GM19240 (cell line): Measurements from ENCODE around the gene SHD.

Source experiments
- DNase-seq: peaks from one replicate; pipeline ENCODE4 v3.0.0; 2011; ENCODE audit warnings: low spot score; ENCODE audit not compliant: insufficient read length

The SHD gene

DNA sequence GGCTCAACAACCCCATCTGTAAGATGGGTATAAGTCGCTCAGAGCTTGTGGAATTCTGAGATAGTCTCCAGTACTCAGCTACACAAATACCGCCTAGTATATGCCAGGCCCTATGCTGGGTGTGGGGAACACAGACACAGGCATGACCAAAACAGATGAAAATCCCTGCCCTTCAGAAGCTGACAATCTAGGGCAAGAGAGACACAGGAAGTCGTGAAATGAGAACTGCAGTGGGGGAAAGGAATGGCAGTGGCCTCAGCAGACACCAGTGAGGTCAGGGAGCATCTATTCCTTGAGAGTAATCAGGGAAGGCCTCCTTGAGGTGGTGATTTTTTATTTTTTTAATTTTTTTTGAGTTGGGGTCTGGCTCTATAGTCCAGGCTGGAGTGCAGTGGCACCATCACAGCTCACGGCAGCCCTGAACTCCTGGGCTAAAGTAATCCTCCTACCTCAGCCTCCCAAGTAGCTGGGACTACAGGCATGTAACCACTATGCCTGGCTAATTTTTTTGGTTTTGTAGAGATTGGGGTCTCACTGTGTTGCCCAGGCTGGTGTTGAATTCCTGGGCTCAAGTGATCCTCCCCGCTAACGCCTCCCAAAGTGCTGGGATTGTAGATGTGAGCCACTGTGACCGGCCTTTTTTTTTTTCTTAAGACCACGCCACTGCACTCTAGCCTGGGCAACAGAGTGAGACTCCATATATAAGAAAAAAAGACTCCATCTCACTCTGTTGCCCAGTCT lies 19.9 kb downstream of the SHD start:
- no peak for DNase-seq

DNA sequence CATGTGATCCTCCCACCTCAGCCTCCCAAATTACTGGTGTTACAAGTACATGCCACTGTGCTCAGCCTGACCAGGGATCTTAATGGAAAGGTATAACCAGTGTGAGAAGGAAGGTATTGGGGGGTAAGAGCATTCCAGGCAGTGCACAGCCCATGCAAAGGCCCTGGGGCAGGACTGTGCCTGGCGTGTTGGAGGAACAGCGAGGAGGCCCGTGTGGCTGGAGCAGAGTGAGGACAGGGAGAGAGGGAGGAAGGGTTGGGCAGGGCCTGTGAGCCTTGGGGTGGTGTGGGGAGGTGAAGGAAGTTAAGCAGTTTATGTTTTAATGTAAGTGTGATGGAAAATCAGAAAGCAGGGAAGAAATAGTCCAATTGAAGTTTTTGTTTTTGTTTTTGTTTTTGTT lies 21.5 kb downstream of the SHD start:
- DNase-seq: no peak

DNA sequence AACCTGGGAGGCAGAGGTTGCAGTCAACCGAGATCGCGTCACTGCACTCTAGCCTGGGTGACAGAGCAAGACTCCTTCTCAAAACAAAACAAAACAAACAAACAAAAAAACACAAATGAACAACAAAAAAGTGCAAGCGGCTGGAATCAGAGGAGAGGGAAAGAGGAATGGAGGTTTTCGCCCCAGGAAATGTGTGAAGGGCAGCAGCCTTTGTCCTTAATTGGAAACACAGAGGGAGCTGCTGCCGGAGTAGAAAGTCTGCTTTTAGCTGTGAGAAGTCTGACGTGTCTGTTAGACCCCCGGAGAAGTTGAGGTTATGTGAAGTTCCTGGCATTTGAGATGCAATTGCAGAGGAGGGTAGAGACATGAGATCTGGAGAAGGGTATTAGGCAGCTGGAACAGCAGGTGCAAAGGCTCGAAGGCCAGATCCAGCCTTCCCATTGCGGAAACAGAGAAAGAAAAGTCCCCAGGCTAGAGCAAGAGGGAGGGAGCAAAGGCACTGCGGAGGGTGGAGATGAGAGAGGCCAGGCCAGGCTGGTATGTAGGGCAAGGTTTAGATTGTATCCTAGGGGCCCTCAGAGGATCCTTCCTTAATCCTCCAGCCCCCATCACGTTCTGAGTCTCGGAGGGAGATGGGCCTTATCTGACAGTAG lies 22.6 kb downstream of the SHD start:
- DNase-seq: no peak

DNA sequence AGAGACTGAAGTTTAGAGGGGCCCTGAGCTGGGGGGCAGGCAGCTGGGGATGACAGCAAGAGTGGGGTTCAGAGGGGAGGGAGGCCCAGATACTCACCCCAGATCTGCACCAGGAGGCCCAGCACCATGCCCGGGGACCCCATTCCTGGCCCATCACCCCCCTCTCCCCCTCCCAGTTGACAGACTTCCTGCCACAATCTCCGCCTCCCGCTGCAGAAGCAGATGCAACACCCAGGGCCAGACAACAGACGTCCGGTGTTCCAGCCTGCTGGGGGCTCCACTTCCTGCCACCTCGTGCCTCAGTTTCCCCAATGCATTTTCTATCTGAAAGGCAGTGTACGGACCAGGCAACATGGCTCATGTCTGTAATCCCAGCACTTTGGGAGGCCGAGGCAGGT lies 23.2 kb downstream of the SHD start, which contains the start of gene TMIGD2:
TSS of gene TMIGD2 (minus strand) at position 147 of the 398 bp plus-strand sequence. CDS start at position 143, 4 bp downstream.
- no peak for DNase-seq

DNA sequence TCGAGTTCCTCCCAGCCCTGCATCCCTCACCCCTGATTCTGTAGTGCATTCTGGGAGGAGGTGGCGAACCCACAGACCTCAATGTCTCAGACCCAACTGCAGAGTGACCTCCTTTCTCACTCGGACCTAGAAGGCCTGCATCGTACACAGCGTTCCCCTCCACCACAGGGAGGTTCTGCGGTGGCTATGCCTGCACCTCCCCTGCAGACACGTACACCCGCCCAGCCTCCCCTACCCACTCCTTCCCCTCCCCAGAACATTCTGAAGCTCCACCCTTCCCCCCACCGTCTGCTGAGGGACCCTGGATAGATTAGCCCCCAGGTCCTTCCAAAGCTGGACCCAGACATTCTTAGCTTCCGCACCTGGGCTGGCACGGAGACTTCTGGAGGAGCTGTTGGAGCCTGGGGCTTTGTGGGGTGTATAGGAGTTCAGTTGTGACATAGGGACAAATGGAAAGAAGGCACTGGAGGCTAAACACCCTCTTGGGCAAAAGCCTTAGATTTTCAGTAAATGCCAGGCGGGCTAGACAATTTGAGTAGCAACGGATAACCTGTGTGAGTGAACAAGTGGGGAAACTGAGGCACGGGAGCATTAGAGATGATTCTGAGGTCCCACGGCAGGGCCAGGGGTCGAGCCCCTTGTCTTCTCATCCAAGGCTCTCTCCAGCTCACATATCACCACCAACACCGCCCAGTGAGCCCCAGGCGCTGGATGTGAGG lies 24.9 kb downstream of the SHD start:
- no peak for DNase-seq

DNA sequence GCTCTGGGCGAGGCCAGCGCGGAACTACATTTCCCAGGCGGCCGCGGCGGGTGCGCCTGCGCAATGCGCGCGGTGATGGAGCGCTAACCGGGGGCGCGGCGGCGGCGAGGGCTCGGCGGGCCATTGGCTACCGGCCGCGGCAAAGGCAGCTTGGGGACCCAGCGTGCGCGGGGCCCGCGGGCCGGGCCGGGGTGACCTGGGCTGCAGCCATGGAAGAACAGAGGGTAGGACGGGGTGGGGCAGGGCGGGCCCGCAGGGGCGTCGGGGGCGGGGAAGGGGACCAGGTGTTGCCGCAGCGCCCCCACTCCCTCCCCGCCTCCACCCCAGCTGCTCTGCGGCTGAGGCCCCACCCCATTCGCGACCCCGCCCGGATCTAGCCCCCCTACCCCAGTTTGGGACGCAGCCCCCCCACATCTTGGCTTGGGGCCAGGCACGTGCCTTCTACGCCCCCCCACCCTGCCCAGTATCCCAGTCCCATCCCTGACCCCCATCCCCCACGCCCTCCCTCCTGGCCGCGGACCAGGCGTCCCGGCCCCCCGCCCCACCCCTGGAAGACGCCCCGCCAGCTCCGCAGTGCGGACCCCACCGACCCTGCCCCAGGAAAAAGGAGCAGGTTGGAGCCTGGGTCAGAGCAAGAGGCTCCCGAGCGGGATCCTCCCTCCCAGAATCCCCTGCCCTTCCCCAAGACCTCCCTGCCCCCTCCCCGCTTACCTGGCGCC lies 25.6 kb downstream of the SHD start, which contains the start of gene FSD1:
TSS of gene FSD1 (plus strand) at position 61 of the 719 bp plus-strand sequence. CDS start at position 210, 149 bp downstream.
- DNase-seq: peak; percentile 94

DNA sequence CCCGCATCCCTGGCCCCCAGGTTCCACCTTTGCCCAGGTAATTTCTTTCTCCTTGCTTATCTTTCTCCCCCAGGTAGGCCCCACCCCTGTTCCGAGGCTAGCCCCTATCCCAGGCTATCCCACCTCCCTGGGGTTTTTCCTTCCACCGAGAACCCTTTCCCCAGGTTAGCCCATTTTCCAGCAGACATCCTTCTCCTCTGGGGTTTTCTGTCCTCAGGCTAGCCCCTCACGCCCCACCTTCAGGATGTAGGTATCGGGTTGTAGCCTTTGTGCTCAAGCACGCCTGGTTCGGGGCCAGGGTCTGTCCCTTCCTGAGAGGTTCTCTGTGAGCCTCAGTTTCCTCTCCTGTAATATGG lies 26.2 kb downstream of the SHD start:
- no peak for DNase-seq

DNA sequence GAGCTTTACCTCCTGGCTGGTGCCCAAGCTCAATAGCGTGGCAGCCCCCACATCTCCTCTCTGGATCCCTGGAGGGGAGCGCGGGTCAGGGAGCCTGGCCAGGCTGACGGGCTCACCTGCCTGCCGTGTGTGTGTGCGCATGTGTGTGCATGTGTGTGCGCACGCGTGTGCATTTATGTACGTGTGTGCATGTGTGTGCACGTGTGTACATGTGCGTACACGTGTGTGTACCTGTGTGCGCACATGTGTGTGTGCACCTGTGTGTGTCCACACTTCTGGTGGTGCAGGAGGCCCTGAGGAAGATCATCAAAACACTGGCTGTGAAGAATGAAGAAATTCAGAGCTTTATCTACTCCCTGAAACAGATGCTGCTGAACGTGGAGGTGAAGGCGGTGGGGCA lies 26.6 kb downstream of the SHD start:
- no peak for DNase-seq

DNA sequence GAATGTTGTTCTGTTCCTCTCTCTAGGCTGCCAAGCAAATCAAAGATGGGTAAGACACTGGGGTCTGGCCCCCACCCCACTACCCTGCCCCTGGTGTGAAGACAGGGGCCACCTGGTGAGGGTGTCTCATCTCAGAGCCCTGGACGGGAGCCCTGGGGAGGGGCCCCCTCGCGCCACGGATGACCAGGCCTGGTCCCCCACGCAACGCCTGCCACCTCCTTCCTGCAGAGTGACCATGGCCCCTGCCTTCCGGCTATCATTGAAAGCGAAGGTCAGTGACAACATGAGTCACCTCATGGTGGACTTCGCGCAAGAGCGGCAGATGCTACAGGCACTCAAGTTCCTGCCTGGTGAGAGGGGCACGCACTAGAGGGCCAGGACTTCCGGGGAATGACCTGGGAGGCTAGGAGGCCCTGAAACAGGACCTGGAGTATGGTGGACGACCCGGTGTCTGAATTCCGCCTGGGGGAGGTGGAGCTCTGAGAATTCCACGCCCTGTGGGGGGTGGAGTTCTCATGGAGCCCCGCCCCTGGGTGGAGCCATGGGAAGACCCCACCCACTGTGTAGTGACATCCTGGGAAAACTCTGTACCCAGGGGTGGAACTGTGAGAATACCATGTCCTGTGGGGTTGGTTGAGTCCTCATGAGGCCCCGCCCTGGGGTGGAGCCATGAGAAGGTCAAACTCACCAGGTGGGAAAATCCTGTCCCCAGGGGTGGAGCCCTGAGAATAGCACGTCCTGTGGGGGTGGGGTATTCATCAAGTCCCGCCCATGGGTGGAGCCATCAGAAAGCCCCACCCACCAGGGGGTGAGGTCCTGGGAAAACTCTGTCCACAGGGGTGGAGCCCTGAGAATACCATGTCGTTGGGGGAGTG lies 31.4 kb downstream of the SHD start:
- no peak for DNase-seq

DNA sequence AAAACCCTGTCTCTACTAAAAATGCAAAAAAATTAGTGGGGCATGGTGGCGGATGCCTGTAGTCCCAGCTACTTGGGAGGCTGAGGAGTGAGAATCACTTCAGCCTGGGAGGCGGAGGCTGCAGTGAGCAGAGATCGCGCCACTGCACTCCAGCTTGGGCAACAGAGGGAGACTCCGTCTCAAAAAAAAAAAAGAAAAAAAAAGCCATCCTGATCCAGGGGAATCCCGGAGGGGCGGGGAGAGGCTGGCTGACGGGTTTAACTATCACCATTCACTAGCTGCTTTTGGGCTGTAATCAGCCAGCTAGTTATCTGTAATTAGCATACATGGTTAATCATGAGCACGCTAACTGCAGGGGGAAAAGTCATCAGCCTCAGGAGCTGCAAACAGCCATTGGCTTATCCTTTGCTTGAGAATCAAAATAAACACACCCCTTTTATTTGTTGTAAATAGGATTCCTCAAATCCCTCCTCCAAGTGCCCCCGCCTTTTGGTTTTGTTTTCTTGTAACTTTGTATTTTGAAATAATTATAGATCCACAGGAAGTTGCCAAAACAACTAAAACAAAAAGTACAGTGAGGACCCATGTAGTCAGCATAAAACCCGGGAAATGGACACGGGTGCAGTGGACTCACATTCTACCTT lies 34.9 kb downstream of the SHD start:
- DNase-seq: no peak

DNA sequence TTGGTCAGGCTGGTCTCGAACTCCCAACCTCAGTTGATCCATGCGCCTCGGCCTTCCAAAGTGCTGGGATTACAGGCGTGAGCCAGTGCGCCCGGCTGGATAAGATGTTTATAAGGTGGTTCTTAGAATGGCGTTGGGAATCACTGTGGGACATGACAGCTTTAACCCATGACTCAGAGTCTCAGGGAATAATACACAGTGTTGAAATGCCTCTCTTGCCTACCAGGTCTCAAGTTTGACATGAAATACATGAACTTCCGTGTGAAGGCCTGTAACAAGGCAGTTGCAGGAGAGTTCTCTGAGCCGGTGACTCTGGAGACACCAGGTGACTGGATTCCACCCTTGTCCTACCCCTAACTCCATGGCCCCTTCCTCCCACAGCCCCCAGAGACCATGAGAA lies 37.9 kb downstream of the SHD start:
- no peak for DNase-seq

DNA sequence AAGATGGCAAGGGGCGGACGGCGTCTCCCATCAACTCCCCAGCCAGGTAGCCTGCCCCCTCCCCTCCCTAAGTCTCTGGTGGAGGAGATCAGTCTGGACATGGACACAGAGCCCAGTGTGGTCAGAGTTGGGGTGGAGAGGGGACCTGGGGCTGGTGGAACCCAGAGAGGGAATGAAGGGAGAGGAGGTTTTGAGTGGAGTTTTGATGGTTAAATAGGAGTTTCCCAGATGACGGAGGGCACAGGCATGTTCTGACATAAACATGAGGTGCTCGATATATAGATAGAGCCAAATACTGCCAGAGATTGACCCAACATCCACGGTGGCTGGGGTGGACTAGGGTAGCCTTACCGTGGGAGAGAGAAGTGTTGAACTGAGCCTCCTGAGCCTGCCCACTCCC lies 39.4 kb downstream of the SHD start:
- no peak for DNase-seq

DNA sequence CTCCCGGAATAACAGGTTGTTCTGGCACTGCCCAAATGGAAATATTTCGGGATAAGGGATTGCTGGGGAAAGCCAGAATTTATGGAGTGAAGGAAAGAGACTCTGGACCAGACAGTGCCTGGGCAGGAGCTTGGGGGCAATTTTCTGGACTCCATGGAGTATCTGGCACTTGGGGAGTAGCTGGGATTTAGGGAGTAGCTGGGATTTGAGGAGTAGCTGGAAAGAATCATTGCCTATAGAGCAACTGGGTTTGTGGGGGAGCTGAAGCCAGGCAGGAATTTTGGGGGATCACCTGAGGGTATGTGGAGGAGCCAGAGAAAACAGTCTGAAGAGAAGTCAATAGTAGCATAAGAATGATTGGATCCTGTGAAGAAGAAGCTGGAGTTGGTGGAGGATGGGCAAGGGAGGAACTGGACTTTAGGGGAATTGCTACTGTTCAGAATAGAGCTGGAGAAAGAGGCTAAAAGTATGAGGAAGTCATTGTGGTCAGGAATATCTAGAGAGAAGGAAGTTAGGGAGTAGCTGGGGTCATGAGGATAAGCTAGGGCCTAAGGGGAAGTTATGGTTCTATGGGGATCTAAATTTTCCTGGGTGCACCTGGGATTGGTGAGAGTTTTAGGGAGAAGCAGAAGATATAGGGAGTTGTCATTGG lies 40.1 kb downstream of the SHD start:
- no peak for DNase-seq

DNA sequence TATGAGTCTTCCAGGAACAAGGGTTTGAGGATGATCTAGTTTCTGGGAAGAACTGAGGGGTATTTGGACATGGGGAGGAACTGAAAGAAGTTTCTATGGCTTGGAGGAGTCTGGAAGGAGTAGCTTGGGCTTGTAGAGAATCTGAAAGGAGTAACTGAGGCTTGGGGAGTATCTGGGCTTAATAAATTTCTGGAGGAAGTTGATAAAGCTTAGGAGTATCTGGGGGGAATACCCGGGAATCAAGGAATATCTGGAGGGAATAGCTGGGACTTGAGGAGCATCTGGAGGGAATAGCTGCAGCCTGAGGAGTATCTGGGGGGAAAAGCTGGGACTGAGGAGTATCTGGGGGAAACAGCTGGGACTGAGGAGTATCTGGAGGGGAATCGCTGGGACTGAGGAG lies 41.4 kb downstream of the SHD start:
- no peak for DNase-seq

DNA sequence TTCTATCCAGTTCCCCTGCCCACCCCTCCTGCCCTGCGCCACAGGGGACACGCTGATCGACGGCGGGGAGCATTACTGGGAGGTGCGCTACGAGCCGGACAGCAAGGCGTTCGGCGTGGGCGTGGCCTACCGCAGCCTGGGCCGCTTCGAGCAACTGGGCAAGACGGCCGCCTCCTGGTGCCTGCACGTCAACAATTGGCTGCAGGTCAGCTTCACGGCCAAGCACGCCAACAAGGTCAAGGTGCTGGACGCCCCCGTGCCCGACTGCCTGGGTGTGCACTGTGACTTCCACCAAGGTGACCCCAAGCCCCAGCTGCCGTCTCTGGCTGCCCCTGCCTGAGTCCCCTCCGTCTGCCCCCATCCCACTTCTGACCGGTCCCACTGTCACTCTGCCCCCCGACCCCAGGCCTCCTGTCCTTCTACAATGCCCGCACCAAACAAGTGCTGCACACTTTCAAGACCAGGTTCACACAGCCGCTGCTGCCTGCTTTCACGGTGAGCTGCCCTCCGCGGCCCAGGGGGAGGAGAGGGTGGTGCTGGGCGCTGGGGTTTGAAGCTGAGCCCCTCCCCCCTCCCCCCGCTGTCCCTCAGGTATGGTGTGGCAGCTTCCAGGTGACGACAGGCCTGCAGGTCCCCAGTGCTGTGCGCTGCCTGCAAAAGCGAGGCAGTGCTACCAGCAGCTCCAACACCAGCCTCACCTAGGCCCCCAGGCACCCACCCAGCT lies 44.0 kb downstream of the SHD start:
- DNase-seq: no peak

DNA sequence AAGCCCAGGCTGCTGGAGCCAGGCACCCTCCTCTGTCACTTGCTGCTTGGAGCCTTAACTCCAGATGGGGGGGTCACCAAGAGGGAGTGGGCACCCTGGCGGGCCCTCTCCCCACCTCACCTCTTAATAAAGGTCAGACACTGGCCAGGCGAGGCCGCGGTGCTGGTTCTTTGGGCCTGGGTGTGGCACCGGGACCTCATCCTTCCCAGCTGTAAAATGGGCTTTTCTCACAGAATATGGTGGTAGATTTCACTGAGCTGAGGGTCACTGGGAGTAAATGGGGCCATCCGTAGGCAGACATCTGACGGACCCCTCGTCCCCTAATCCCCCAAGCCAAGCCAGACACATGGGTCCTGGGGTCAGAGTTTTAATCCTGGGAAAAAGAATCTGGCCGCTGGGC lies 44.6 kb downstream of the SHD start:
- no peak for DNase-seq

DNA sequence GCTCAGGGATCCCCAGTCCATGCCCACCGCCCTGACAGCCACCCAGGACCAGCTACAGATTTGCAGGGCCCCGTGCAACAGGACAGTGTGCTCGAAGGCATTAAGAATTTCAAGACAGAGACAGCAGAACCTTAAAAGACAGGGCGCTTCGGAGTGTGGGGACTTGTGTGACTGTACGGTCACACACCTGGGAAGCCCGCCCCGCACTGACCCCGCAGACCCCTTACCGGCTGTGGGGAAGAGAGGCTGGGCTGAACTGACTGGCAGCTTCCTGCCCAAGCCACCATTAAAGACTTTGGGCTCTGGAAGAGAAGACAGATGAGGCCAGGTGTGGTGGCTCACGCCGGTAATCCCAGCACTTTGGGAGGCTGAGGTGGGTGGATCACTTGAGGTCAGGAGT lies 45.2 kb downstream of the SHD start:
- no peak for DNase-seq

DNA sequence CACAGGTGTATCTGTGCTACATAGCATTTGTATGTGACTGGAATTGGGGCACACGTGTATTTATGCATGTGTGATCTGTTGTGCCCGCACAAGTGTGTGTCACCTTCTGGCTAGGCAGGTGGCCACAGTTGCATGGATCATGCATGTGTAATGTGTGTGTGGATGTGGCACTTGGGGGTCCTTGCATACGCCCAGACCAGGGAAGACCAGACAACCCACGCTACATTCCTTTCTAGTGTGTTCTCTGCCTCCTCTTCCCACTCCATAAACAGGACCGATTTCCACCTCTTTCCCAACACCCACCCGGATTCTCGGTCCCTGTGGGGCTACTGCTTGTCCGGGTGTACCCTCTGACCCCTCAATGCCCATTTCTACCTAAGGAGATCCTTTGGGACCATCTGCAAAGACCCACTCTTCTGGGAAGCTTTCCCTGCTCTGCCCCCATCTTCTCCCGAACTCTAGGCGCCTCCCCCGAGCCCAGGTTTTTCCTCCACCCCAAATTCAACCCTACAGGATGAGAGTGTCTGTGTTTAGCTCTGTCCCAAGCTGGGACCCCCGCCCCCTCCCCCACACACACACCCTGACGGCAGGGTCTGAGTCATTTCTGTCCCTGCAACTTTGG lies 47.3 kb downstream of the SHD start:
- DNase-seq: no peak

DNA sequence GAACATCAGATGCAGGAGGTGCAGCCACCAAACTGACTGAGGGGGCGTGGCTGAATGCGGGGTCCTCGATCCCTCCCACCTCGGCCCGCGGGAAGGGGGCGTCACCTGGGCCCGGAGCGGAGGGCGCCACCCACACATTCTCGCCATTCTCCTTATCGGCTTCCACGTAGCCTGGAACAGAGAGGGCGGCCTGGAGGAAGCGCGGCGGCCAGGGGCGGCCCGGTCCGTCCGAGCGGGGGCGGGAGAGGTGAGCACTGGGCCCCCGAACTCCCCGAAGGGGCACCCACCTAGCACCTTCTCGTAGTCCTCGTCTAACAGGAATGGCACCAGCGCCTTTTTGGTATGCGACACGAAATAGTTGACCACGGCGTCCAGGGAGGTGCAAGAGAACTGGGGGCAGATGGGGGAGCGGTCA lies 47.8 kb downstream of the SHD start:
- no peak for DNase-seq
